ENCODE data around the gene EIF5.
A peak's percentile ranks its signal among the peaks of the same experiment; 100 is the strongest.

- TF ChIP-seq CTCF (IDR thresholded peaks at IDR 0.05; ENCODE audit: low read depth, low read length, missing input control) (peak; percentile 36), SP1 (IDR thresholded peaks at IDR 0.05) (peak; percentile 98)
These were observed at the start of gene EIF5 for GRCh38 chr14:103333754-103334643.

Measured in liver (tissue), 3 donors.